ENCODE results near the gene SYNGR4.
A peak's percentile ranks its signal among the peaks of the same experiment; 100 is the strongest.
"Not testable (repeated sequence)": the region's sequence is repeated elsewhere in the genome, so short reads cannot be mapped to it uniquely, and the experiment has no call there.

Gene SYNGR4

GRCh38 chr19:48363810-48364597 is at the start of gene SYNGR4, which contains the start of gene TMEM143:
TSS of gene SYNGR4 (plus strand) at chr19:48364367. CDS start at chr19:48365843, 1,476 bp downstream.
TSS of gene TMEM143 (minus strand) at chr19:48363940. CDS start at chr19:48363920, 20 bp downstream.
- peak; percentile 95 for DNase-seq (ENCODE audit: low read depth, low spot score)
- peak within 1 kb of the TSS; percentile 88 for H3K27ac ChIP-seq
- no peaks in the 10 kb centered on the region for H3K36me3 ChIP-seq (ENCODE audit: insufficient read depth, low read length)
- H3K9me3 ChIP-seq (ENCODE audit: low read depth, low read length), result no peaks in the 10 kb centered on the region
- peak within 1 kb of the TSS; percentile 88 for H3K4me3 ChIP-seq
- H3K9ac ChIP-seq (ENCODE audit: insufficient read length), result peak within 1 kb of the TSS; percentile 86
- TF ChIP-seq POLR2AphosphoS5 (IDR thresholded peaks at IDR 0.05; ENCODE audit: borderline replicate concordance, low read depth, low read length) (peak; percentile 68), FOXP2 (optimal IDR thresholded peaks at IDR 0.05; ENCODE audit: control extremely low read depth, extremely low read length, insufficient read depth) (peak; percentile 71), EZH2 (IDR thresholded peaks at IDR 0.05) (no peak)

- H3K9me3 ChIP-seq (ENCODE audit: low read depth, low read length), result no peaks in the 10 kb centered on the region
- no peak overlapping the region for H3K4me3 ChIP-seq
- no peaks in the 10 kb centered on the region for H3K36me3 ChIP-seq (ENCODE audit: insufficient read depth, low read length)
- H3K9ac ChIP-seq (ENCODE audit: insufficient read length), result no peak overlapping the region
- DNase-seq (ENCODE audit: low read depth, low spot score), result no peak
- H3K27ac ChIP-seq, result no peak overlapping the region
- no peak for TF ChIP-seq FOXP2 (optimal IDR thresholded peaks at IDR 0.05; ENCODE audit: control extremely low read depth, extremely low read length, insufficient read depth)
- TF ChIP-seq POLR2AphosphoS5 (IDR thresholded peaks at IDR 0.05; ENCODE audit: borderline replicate concordance, low read depth, low read length), result no peak
- TF ChIP-seq EZH2 (IDR thresholded peaks at IDR 0.05), result no peak
These were observed 48.5 kb upstream of the SYNGR4 start for GRCh38 chr19:48315712-48316111.

GRCh38 chr19:48317708-48317960 is 46.5 kb upstream of the SYNGR4 start:
- DNase-seq (ENCODE audit: low read depth, low spot score); H3K9ac ChIP-seq (ENCODE audit: insufficient read length); H3K9me3 ChIP-seq (ENCODE audit: low read depth, low read length); H3K36me3 ChIP-seq (ENCODE audit: insufficient read depth, low read length); H3K27ac ChIP-seq; H3K4me3 ChIP-seq: not testable (repeated sequence)

- Histone ChIP-seq H3K4me3 (no peak overlapping the region), H3K36me3 (ENCODE audit: insufficient read depth, low read length) (no peaks in the 10 kb centered on the region), H3K9me3 (ENCODE audit: low read depth, low read length) (no peaks in the 10 kb centered on the region), H3K27ac (no peak overlapping the region), H3K9ac (ENCODE audit: insufficient read length) (no peak overlapping the region)
- no peak for DNase-seq (ENCODE audit: low read depth, low spot score)
- no peak for TF ChIP-seq EZH2 (IDR thresholded peaks at IDR 0.05)
- no peak for TF ChIP-seq POLR2AphosphoS5 (IDR thresholded peaks at IDR 0.05; ENCODE audit: borderline replicate concordance, low read depth, low read length)
- TF ChIP-seq FOXP2 (optimal IDR thresholded peaks at IDR 0.05; ENCODE audit: control extremely low read depth, extremely low read length, insufficient read depth), result no peak
These were observed 45.7 kb upstream of the SYNGR4 start for GRCh38 chr19:48318286-48318987.

GRCh38 chr19:48319647-48320541 is 44.3 kb upstream of the SYNGR4 start:
- Histone ChIP-seq H3K36me3 (ENCODE audit: insufficient read depth, low read length) (no peaks in the 10 kb centered on the region), H3K27ac (peak overlapping the region; percentile 12; the same call in 1 of the 2 replicates), H3K4me3 (no peak overlapping the region), H3K9ac (ENCODE audit: insufficient read length) (no peak overlapping the region), H3K9me3 (ENCODE audit: low read depth, low read length) (no peaks in the 10 kb centered on the region)
- DNase-seq (ENCODE audit: low read depth, low spot score), result peak; percentile 61
- no peak for TF ChIP-seq EZH2 (IDR thresholded peaks at IDR 0.05)
- TF ChIP-seq FOXP2 (optimal IDR thresholded peaks at IDR 0.05; ENCODE audit: control extremely low read depth, extremely low read length, insufficient read depth), result no peak
- TF ChIP-seq POLR2AphosphoS5 (IDR thresholded peaks at IDR 0.05; ENCODE audit: borderline replicate concordance, low read depth, low read length), result no peak

GRCh38 chr19:48321372-48321621 is 42.9 kb upstream of the SYNGR4 start:
- H3K4me3 ChIP-seq, result peak overlapping the region; percentile 98
- TF ChIP-seq FOXP2 (optimal IDR thresholded peaks at IDR 0.05; ENCODE audit: control extremely low read depth, extremely low read length, insufficient read depth), result no peak
- TF ChIP-seq POLR2AphosphoS5 (IDR thresholded peaks at IDR 0.05; ENCODE audit: borderline replicate concordance, low read depth, low read length), result no peak
- TF ChIP-seq EZH2 (IDR thresholded peaks at IDR 0.05), result no peak
- no peaks in the 10 kb centered on the region for H3K9me3 ChIP-seq (ENCODE audit: low read depth, low read length)
- peak; percentile 85 for DNase-seq (ENCODE audit: low read depth, low spot score)
- peak overlapping the region; percentile 91 for H3K9ac ChIP-seq (ENCODE audit: insufficient read length)
- H3K27ac ChIP-seq, result peak overlapping the region; percentile 99
- H3K36me3 ChIP-seq (ENCODE audit: insufficient read depth, low read length), result no peaks in the 10 kb centered on the region

- Histone ChIP-seq H3K9ac (ENCODE audit: insufficient read length) (peak overlapping the region; percentile 91), H3K9me3 (ENCODE audit: low read depth, low read length) (no peaks in the 10 kb centered on the region), H3K27ac (peak overlapping the region; percentile 99), H3K36me3 (ENCODE audit: insufficient read depth, low read length) (no peaks in the 10 kb centered on the region), H3K4me3 (peak overlapping the region; percentile 98)
- DNase-seq (ENCODE audit: low read depth, low spot score), result peak; percentile 86
- TF ChIP-seq POLR2AphosphoS5 (IDR thresholded peaks at IDR 0.05; ENCODE audit: borderline replicate concordance, low read depth, low read length), result peak; percentile 82
- no peak for TF ChIP-seq FOXP2 (optimal IDR thresholded peaks at IDR 0.05; ENCODE audit: control extremely low read depth, extremely low read length, insufficient read depth)
- no peak for TF ChIP-seq EZH2 (IDR thresholded peaks at IDR 0.05)
These were observed 42.3 kb upstream of the SYNGR4 start for GRCh38 chr19:48321622-48322591.

All from SK-N-MC (cell line).